Femur (tissue), 1 donor: Measurements from ENCODE around the gene XRN2.

Experiments used
- DNase-seq: peaks from one replicate; pipeline ENCODE4 v3.0.0-alpha.2; 2017

XRN2 gene

GRCh38 chr20:21433329-21433890, 130.3 kb downstream of the XRN2 start:
- DNase-seq: no peak

DNA sequence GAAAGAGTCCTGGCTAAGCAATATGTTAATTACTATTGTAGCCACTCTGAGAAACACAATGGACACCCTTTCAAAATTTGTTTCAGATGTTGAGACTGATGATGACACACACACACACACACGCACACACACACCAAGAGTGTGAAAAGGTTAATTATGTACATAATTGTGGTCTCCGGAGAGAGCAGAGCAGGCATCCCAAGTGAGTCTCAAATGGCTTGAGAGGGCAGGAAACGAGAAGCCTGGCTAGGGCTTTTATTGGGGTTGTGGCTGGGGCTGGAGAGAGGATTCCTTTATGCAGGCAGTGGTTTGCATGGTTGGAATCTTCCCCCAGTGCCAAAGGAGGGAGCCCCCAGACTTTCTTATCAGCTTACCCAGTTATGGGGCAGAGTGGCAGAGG, 132.4 kb downstream of the XRN2 start:
- no peak for DNase-seq

DNA sequence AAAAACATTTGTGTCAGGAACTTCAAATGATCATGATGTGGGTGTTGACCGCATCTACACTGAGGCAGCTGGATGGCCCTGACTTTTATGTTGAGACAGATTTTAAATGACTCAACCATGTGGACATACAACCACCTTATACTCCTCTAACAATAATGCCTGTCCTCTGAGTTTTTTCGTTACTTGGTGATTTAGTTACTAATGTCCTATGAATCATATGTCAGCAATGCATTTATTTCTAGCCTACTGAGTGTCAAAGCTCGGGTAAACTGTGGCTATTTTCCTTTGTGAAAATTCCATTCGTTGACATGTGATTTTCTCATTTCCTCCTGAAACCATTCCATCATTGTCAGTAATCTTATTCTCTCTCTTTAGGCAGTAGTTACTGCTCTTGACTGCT, 133.1 kb downstream of the XRN2 start:
- DNase-seq: no peak

GRCh38 chr20:21437248-21437647, 134.1 kb downstream of the XRN2 start:
- DNase-seq: no peak

DNA sequence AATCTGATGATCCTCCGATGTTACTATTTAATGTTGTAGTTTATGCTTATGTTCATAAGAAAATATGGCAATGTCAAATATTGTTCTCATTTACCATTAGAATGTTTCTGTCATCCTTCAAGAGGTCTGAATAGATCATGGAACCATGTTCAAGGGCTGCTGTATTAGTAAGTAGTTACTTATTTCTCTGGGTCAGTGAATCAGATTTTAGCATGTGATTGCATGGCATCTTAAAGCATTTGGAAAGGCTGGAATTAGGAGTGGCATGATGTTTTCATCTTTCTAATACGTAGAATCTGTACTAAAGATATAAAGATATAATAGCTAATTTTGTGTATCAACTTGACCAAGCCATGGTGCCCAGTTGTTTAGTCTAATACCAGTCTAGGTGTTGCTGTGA, 134.7 kb downstream of the XRN2 start:
- DNase-seq: no peak
